A549 (cell line): ENCODE measurements around the gene INTS4. TPM values are rescaled to one million over a fixed set of nuclear protein-coding genes. Genes with fewer than 3 reads are reported as not detected.

Source experiments
- ATAC-seq, 2 experiments: fragments of 200-7000 bp in 1 of 2; fragments of >200 bp in 1 of 2; cut with Nextera tagmentation in 1 of 2; cut with Tn5 transposase in 1 of 2; 3 replicates each; pipeline versions ENCODE4 v1.8.0 to v1.9.1; 2018 to 2020; ENCODE audit warnings: mild to moderate bottlenecking in 1 of 2, moderate library complexity in 1 of 2
- CTCF ChIA-PET: fragments of 300-600 bp; sonication (Branson Sonifier 250); formaldehyde crosslinking; extraction: SDS; loops from one replicate; lab custom pipeline; 2021; ENCODE audit warnings: antibody characterized with exemption, inconsistent platforms; lab: Yijun Ruan, JAX
- POLR2A ChIA-PET: fragments of 350-600 bp; formaldehyde crosslinking; extraction: SDS; loops from one replicate; lab custom pipeline; 2021; ENCODE audit warnings: antibody characterized with exemption, inconsistent platforms; lab: Yijun Ruan, JAX
- DNase-seq, 2 experiments: peaks; one replicate each; pipeline versions ENCODE4 v3.0.0 to v3.0.0-alpha.2; 2011 to 2016; ENCODE audit warnings: low read depth in 1 of 2, low spot score in 1 of 2
- FAIRE-seq: peaks from 2 replicates; lab custom pipeline; 2011; peaks lifted over from hg19 to GRCh38; lab: Jason Lieb, UNC
- H3K27ac ChIP-seq, 2 experiments: fragments of >200 bp; sonication (Bioruptor Twin); formaldehyde crosslinking; 3 replicates each; pipeline ENCODE4 v1.5.1; 2016 to 2017
- H3K4me1 ChIP-seq: fragments of >200 bp; sonication (Bioruptor Twin); formaldehyde crosslinking; 3 replicates; pipeline ENCODE4 v1.6.1; 2016
- H3K4me2 ChIP-seq: fragments of >200 bp; sonication (Bioruptor Twin); formaldehyde crosslinking; 3 replicates; pipeline ENCODE4 v1.6.1; 2016
- H3K4me3 ChIP-seq: fragments of >200 bp; sonication (Bioruptor Twin); formaldehyde crosslinking; 3 replicates; pipeline ENCODE4 v1.5.1; 2016
- H3K9me3 ChIP-seq: fragments of >200 bp; sonication (Bioruptor Twin); formaldehyde crosslinking; 3 replicates; pipeline ENCODE4 v1.6.1; 2016
- BHLHE40 ChIP-seq: IDR thresholded peaks from 2 replicates; pipeline ENCODE4 v1.6.1; 2012; ENCODE audit warnings: low read depth, low read length, inconsistent platforms
- CBX2 ChIP-seq: fragments of 200-600 bp; sonication (generic); IDR thresholded peaks from 2 replicates; pipeline ENCODE4 v1.6.1; 2016; ENCODE audit warnings: low read depth, mild to moderate bottlenecking, borderline replicate concordance
- FOSB ChIP-seq: fragments of 250-450 bp; sonication (Bioruptor Pico); IDR thresholded peaks from 2 replicates; pipeline ENCODE4 v1.5.0; 2020; ENCODE audit warnings: mild to moderate bottlenecking, moderate library complexity
- GATA3 ChIP-seq: IDR thresholded peaks from 2 replicates; pipeline ENCODE4 v1.6.1; 2012; ENCODE audit warnings: borderline replicate concordance
- HEYL ChIP-seq: fragments of 250-450 bp; sonication (Bioruptor Pico); IDR thresholded peaks from 2 replicates; pipeline ENCODE4 v1.8.0; 2021; ENCODE audit warnings: mild to moderate bottlenecking, moderate library complexity
- NPAS2 ChIP-seq: fragments of 250-450 bp; sonication (Bioruptor Pico); IDR thresholded peaks from 2 replicates; pipeline ENCODE4 v1.8.0; 2022; ENCODE audit warnings: mild to moderate bottlenecking, moderate library complexity, borderline replicate concordance
- RAD21 ChIP-seq, 2 experiments: fragments of >200 bp in 1 of 2; sonication (Bioruptor Twin) in 1 of 2; formaldehyde crosslinking in 1 of 2; IDR thresholded peaks in 1 of 2; conservative IDR thresholded peaks in 1 of 2; 2 replicates in 1 of 2; 3 replicates in 1 of 2; pipeline ENCODE4 v1.6.1; 2012 to 2018; ENCODE audit warnings: inconsistent platforms in 1 of 2
- RARB ChIP-seq: fragments of 250-450 bp; sonication (Bioruptor Pico); IDR thresholded peaks from 2 replicates; pipeline ENCODE4 v1.8.0; 2021; ENCODE audit warnings: mild to moderate bottlenecking, moderate library complexity
- SMC3 ChIP-seq: fragments of >200 bp; sonication (Bioruptor Twin); formaldehyde crosslinking; IDR thresholded peaks from 3 replicates; pipeline ENCODE4 v1.6.1; 2018; ENCODE audit warnings: inconsistent platforms
- SREBF2 ChIP-seq: fragments of 450-650 bp; IDR thresholded peaks from 2 replicates; pipeline ENCODE4 v1.6.1; 2014; ENCODE audit warnings: mild to moderate bottlenecking, moderate library complexity
- TP53 ChIP-seq: fragments of 250-450 bp; sonication (Bioruptor Pico); IDR thresholded peaks from 2 replicates; pipeline ENCODE4 v1.5.0; 2021; ENCODE audit warnings: mild to moderate bottlenecking, moderate library complexity
- ZNF302 ChIP-seq: fragments of 250-450 bp; sonication (Bioruptor Pico); IDR thresholded peaks from 2 replicates; pipeline ENCODE4 v1.9.0; 2021; ENCODE audit warnings: inconsistent platforms, mild to moderate bottlenecking, moderate library complexity
- WGBS: methylation state at CpG from one replicate; pipeline ENCODE4 v1.1.6; 2017; ENCODE audit errors: missing lambda C conversion rate; 5-methylcytosine and 5-hydroxymethylcytosine counted together
- polyA plus RNA-seq, 4 experiments: library from polyadenylated mRNA; depleted of rRNA in 3 of 4; stranded (reverse); fragments of >200 nt; fragmentation: RNase III in 1 of 4; extraction: RNeasy Plus Mini Kit Qiagen cat#74134 plus additional on column Dnase treatment in 1 of 4; gene quantifications; 2 replicates in 3 of 4; 3 replicates in 1 of 4; pipeline ENCODE4 v1.2.3, GENCODE V29; 2011 to 2017
- TF ChIP-seq, protein P1 (sequence below): fragments of >200 bp; sonication (Bioruptor Twin); formaldehyde crosslinking; IDR thresholded peaks from 3 replicates; pipeline ENCODE4 v1.6.1; 2016
- TF ChIP-seq, protein P2 (sequence below): fragments of 150-350 bp; IDR thresholded peaks from 2 replicates; pipeline ENCODE4 v1.6.1; 2014; ENCODE audit warnings: low read depth, mild to moderate bottlenecking, low read length
- TF ChIP-seq, protein P3 (sequence below): IDR thresholded peaks from 2 replicates; pipeline ENCODE4 v1.6.1; 2012
- TF ChIP-seq, protein P4 (sequence below): fragments of >200 bp; sonication (Bioruptor Twin); formaldehyde crosslinking; IDR thresholded peaks from 3 replicates; pipeline ENCODE4 v1.5.1; 2016
- TF ChIP-seq, protein P5 (sequence below): fragments of 250-450 bp; sonication (Bioruptor Pico); IDR thresholded peaks from 2 replicates; pipeline ENCODE4 v1.5.0; 2020; ENCODE audit warnings: low read depth, mild to moderate bottlenecking, moderate library complexity

Gene INTS4
- polyA plus RNA-seq, 2 of the 4 experiments (the other 2 are of a cell fraction): 22.0 to 35.3 TPM

DNA sequence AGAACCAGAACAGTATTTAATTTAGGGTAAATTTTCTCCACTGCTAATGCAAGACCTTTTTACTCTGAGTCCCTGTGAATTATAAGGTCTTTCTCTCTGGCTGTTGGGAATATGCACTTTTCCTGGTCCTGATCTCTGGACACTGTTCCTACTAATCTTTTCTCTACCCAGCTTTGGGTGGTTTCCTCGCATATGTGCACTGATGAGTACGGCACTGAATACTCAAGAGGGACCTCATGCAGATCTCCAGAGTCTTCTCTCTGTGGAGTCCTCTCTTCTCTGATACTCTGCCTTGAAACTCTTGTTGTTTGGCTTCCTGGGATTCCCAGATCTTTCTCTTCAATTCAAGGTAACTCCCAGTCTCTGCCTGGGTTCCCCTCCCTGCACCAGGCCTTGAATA is 14.6 kb upstream of the INTS4 start:
- no peak overlapping the region for H3K4me3 ChIP-seq
- POLR2A ChIA-PET: interaction anchor here (2.0 kb wide), 1 partner anchor 14 kb away, joined by 10 read pairs; the partner anchor contains the start of gene INTS4
- DNase-seq (no peak), FAIRE-seq (no peak)
- CTCF ChIA-PET: interaction anchor here (1.0 to 1.4 kb wide), 3 partner anchors 9 to 18 kb away, joined by 3 to 4 read pairs (median 4); no protein-coding TSS in a partner anchor
- TF ChIP-seq, protein P1, sequence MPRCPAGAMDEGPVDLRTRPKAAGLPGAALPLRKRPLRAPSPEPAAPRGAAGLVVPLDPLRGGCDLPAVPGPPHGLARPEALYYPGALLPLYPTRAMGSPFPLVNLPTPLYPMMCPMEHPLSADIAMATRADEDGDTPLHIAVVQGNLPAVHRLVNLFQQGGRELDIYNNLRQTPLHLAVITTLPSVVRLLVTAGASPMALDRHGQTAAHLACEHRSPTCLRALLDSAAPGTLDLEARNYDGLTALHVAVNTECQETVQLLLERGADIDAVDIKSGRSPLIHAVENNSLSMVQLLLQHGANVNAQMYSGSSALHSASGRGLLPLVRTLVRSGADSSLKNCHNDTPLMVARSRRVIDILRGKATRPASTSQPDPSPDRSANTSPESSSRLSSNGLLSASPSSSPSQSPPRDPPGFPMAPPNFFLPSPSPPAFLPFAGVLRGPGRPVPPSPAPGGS: no peak
- TF ChIP-seq, protein P2, sequence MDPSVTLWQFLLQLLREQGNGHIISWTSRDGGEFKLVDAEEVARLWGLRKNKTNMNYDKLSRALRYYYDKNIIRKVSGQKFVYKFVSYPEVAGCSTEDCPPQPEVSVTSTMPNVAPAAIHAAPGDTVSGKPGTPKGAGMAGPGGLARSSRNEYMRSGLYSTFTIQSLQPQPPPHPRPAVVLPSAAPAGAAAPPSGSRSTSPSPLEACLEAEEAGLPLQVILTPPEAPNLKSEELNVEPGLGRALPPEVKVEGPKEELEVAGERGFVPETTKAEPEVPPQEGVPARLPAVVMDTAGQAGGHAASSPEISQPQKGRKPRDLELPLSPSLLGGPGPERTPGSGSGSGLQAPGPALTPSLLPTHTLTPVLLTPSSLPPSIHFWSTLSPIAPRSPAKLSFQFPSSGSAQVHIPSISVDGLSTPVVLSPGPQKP: no peak
- TF ChIP-seq CBX2 (no peak), FOSB (no peak), ZNF302 (CRISPR knock-in tag) (no peak), BHLHE40 (no peak), HEYL (CRISPR knock-in tag) (no peak), RAD21 (conservative IDR thresholded peaks at IDR 0.05 in 1 of 2, IDR thresholded peaks at IDR 0.05 in 1 of 2) (no peak), SREBF2 (no peak), NPAS2 (CRISPR knock-in tag) (no peak)
- TF ChIP-seq, protein P3, sequence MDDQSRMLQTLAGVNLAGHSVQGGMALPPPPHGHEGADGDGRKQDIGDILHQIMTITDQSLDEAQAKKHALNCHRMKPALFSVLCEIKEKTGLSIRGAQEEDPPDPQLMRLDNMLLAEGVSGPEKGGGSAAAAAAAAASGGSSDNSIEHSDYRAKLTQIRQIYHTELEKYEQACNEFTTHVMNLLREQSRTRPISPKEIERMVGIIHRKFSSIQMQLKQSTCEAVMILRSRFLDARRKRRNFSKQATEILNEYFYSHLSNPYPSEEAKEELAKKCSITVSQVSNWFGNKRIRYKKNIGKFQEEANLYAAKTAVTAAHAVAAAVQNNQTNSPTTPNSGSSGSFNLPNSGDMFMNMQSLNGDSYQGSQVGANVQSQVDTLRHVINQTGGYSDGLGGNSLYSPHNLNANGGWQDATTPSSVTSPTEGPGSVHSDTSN: no peak
- TF ChIP-seq, all 56 proteins: peak for 0
- Histone ChIP-seq H3K4me2 (no peak overlapping the region), H3K9me3 (no peaks in the 10 kb centered on the region), H3K27ac (no peak overlapping the region), H3K4me1 (no peaks in the 10 kb centered on the region)
- 82% methylated on average over 2 of the region's 2 CpGs for WGBS
- no peak for ATAC-seq

DNA sequence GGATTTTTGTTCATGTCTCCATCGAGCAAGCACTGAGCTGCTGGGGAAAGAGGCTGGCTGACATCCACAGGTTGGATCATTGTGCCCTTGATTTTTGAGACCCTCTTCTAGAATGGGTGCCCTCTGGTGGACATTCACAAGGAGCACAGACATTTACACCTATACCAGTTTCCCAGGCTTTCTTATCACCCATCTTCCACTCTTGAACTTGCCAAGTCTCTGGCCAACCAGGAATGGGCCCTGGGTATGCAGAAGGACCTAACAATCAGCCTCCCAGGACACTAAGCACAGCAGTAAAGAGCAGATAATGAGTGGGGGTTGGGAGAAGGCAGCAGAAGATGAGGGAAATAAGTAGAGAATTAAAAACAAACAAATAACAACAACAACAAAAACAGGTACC is 5.7 kb upstream of the INTS4 start:
- Histone ChIP-seq H3K4me2 (no peak overlapping the region), H3K4me1 (0 out of 3 replicates have a peak, but pooled peaks cover 3% of the 10 kb centered on the region), H3K9me3 (no peaks in the 10 kb centered on the region)
- ATAC-seq: peak; percentile 95
- TF ChIP-seq RARB (CRISPR knock-in tag): no peak
- TF ChIP-seq, protein P4, sequence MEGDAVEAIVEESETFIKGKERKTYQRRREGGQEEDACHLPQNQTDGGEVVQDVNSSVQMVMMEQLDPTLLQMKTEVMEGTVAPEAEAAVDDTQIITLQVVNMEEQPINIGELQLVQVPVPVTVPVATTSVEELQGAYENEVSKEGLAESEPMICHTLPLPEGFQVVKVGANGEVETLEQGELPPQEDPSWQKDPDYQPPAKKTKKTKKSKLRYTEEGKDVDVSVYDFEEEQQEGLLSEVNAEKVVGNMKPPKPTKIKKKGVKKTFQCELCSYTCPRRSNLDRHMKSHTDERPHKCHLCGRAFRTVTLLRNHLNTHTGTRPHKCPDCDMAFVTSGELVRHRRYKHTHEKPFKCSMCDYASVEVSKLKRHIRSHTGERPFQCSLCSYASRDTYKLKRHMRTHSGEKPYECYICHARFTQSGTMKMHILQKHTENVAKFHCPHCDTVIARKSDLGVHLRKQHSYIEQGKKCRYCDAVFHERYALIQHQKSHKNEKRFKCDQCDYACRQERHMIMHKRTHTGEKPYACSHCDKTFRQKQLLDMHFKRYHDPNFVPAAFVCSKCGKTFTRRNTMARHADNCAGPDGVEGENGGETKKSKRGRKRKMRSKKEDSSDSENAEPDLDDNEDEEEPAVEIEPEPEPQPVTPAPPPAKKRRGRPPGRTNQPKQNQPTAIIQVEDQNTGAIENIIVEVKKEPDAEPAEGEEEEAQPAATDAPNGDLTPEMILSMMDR: peak; percentile 78
- TF ChIP-seq TP53 (CRISPR knock-in tag): no peak
- TF ChIP-seq, protein P2: no peak
- TF ChIP-seq, protein P5, sequence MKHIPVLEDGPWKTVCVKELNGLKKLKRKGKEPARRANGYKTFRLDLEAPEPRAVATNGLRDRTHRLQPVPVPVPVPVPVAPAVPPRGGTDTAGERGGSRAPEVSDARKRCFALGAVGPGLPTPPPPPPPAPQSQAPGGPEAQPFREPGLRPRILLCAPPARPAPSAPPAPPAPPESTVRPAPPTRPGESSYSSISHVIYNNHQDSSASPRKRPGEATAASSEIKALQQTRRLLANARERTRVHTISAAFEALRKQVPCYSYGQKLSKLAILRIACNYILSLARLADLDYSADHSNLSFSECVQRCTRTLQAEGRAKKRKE: no peak
- TF ChIP-seq, protein P1: no peak
- TF ChIP-seq GATA3: no peak
- TF ChIP-seq RAD21 (conservative IDR thresholded peaks at IDR 0.05 in 1 of 2, IDR thresholded peaks at IDR 0.05 in 1 of 2): peak; percentile 56 to 59
- peak; percentile 77 for TF ChIP-seq SMC3
- TF ChIP-seq, all 56 proteins: peak for 3
- 0% methylated on average over 1 of the region's 1 CpG for WGBS
- H3K27ac ChIP-seq: no peak overlapping the region
- FAIRE-seq: no peak
- ChIA-PET CTCF (interaction anchor here (0.7 to 5.9 kb wide), 20 partner anchors 8 to 261 kb away, joined by 3 to 47 read pairs (median 6); no protein-coding TSS in a partner anchor), POLR2A (no interaction called here)
- no peak overlapping the region for H3K4me3 ChIP-seq
- peak; percentile 43 to 72 for DNase-seq
